ENCODE measurements around the gene CHST4. TPM values are rescaled to one million over a fixed set of nuclear protein-coding genes. Genes with fewer than 3 reads are reported as not detected.

The CHST4 gene
- total and polyA plus RNA-seq, 2 of the 4 experiments (the other 2 are of a cell fraction): not detected

DNA sequence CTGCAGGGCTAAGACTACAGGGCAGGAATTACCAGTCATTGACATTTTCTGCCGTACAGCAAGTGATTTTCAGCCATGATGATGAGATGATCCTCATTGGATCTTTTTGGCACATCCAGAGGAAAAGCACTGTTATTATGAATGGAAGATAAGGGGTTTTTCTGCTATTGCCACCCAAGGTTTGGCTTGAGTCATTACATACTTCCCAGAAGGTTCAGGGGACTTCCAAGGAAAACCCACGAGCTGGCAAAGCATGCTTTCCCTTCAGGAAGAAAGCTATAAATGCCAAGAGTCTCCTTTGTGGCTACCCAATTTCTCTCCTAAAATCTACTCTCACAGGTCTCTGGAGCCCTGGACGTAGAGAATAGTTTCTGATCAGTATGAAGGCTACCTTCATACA lies 6.1 kb downstream of the CHST4 start:
- Histone ChIP-seq H3K4me1 (ENCODE audit: control insufficient read depth, insufficient read depth, low read length) (no peaks in the 10 kb centered on the region), H4K20me1 (ENCODE audit: insufficient read depth, low read length) (no peaks in the 10 kb centered on the region), H3K36me3 (ENCODE audit: control insufficient read depth, insufficient read depth, low read length) (no peaks in the 10 kb centered on the region), H3K9ac (ENCODE audit: low read depth, low read length) (no peak overlapping the region), H3K9me3 (ENCODE audit: control insufficient read depth, insufficient read depth, low read length) (no peaks in the 10 kb centered on the region), H2BK120ac (ENCODE audit: low read depth, low read length) (no peak overlapping the region), H3K56ac (ENCODE audit: extremely low read depth, insufficient read depth, low read length) (no peak overlapping the region), H4K5ac (ENCODE audit: low read depth, low read length) (no peak overlapping the region), H4K8ac (ENCODE audit: low read depth in 2 of 2, low read length in 2 of 2) (no peak overlapping the region), H2BK5ac (ENCODE audit: low read depth, low read length, poor library complexity, severe bottlenecking) (no peak overlapping the region), H3K27ac (ENCODE audit: insufficient read depth, low read length) (no peak overlapping the region), H3K27me3 (ENCODE audit: control insufficient read depth, insufficient read depth, low read length) (peaks cover 2% of the 10 kb centered on the region; the same call in 1 of the 2 replicates), H3K4me2 (ENCODE audit: low read depth, low read length) (no peak overlapping the region), H3K4ac (ENCODE audit: low read depth, low read length) (no peak overlapping the region), H2BK20ac (ENCODE audit: low read depth, low read length) (no peak overlapping the region), H3K18ac (ENCODE audit: low read depth, low read length) (no peak overlapping the region), H2BK15ac (ENCODE audit: low read depth, low read length) (no peak overlapping the region), H2AK9ac (replicated peaks; ENCODE audit: low read depth, low read length, poor library complexity) (no peak overlapping the region), H2AK5ac (ENCODE audit: low read depth, low read length) (no peak overlapping the region), H3K23ac (ENCODE audit: low read depth, low read length) (no peak overlapping the region), H3K14ac (replicated peaks; ENCODE audit: low read depth, low read length) (no peak overlapping the region), H4K91ac (ENCODE audit: insufficient read depth, low read depth, low read length) (no peak overlapping the region), H3K9me1 (ENCODE audit: insufficient read depth, low read length) (no peaks in the 10 kb centered on the region), H3K4me3 (ENCODE audit: insufficient read depth, low read depth, low read length) (no peak overlapping the region), H3K79me1 (ENCODE audit: low read depth in 1 of 2, low read length in 2 of 2) (no peaks in the 10 kb centered on the region), H2AFZ (replicated peaks; ENCODE audit: low read length, poor library complexity) (no peak overlapping the region)
- CTCF ChIA-PET: no interaction called here
- dilution Hi-C loops (cut with HindIII; ENCODE audit: low sequenced_read_pairs, unreplicated experiment): no loop called here
- no TSS peak for BruUV-seq (replicated peaks)
- TF ChIP-seq FOS (IDR thresholded peaks at IDR 0.05; ENCODE audit: low read depth, low read length) (no peak), RFX5 (IDR thresholded peaks at IDR 0.05; ENCODE audit: low read depth, low read length) (no peak), RCOR1 (IDR thresholded peaks at IDR 0.05; ENCODE audit: insufficient replicate concordance, low read length) (no peak), USF2 (IDR thresholded peaks at IDR 0.05; ENCODE audit: low read depth, low read length) (no peak), ELK1 (IDR thresholded peaks at IDR 0.05; ENCODE audit: borderline replicate concordance, low read depth, low read length) (no peak), NFE2L2 (IDR thresholded peaks at IDR 0.05; ENCODE audit: low read depth, low read length) (no peak), POLR2A (IDR thresholded peaks at IDR 0.05; ENCODE audit: low read depth, low read length) (no peak), MXI1 (IDR thresholded peaks at IDR 0.05; ENCODE audit: borderline replicate concordance, low read depth, low read length) (no peak), SMC3 (IDR thresholded peaks at IDR 0.05; ENCODE audit: low read depth, low read length) (no peak), CHD1 (IDR thresholded peaks at IDR 0.05; ENCODE audit: low read depth, low read length) (no peak), BHLHE40 (IDR thresholded peaks at IDR 0.05; ENCODE audit: low read depth, low read length) (no peak), MAFK (IDR thresholded peaks at IDR 0.05; ENCODE audit: low read depth, low read length) (no peak), RAD21 (IDR thresholded peaks at IDR 0.05; ENCODE audit: low read length) (no peak), MAZ (IDR thresholded peaks at IDR 0.05; ENCODE audit: borderline replicate concordance, low read depth, low read length) (no peak), CEBPB (IDR thresholded peaks at IDR 0.05; ENCODE audit: low read depth, low read length) (no peak)
- TF ChIP-seq, protein P1, sequence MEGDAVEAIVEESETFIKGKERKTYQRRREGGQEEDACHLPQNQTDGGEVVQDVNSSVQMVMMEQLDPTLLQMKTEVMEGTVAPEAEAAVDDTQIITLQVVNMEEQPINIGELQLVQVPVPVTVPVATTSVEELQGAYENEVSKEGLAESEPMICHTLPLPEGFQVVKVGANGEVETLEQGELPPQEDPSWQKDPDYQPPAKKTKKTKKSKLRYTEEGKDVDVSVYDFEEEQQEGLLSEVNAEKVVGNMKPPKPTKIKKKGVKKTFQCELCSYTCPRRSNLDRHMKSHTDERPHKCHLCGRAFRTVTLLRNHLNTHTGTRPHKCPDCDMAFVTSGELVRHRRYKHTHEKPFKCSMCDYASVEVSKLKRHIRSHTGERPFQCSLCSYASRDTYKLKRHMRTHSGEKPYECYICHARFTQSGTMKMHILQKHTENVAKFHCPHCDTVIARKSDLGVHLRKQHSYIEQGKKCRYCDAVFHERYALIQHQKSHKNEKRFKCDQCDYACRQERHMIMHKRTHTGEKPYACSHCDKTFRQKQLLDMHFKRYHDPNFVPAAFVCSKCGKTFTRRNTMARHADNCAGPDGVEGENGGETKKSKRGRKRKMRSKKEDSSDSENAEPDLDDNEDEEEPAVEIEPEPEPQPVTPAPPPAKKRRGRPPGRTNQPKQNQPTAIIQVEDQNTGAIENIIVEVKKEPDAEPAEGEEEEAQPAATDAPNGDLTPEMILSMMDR (conservative IDR thresholded peaks at IDR 0.05; ENCODE audit: low read depth, low read length): no peak
- in situ Hi-C loops (cut with MboI; ENCODE audit: low sequenced_read_pairs): no loop called here
- whole genome bisulfite sequencing, 2 experiments (ENCODE audit: extremely low coverage in 2 of 2, insufficient read length in 1 of 2): no CpG with 5 or more reads among the region's 3 CpGs
- intact Hi-C loops (cut with micrococcal nuclease): no loop called here
- ATAC-seq (ENCODE audit: low read depth): no peak
- no peak for DNase-seq
- POLR2A ChIA-PET (ENCODE audit: unreplicated experiment): no interaction called here

All from IMR-90 (cell line).